OCI-LY1 (cell line): ENCODE data around the gene SMPDL3A.

ENCODE experiments used
- EZH2 ChIP-seq: fragments of 200-600 bp; sonication (generic), shearing (Covaris generic); IDR thresholded peaks from 2 replicates; pipeline ENCODE4 v1.8.0; 2017; ENCODE audit warnings: borderline replicate concordance, mixed run types, mild to moderate bottlenecking, antibody characterized with exemption, low read length, moderate library complexity, mixed read lengths
- TF ChIP-seq, protein P1 (sequence below): fragments of 200-600 bp; sonication (generic), shearing (Covaris generic); IDR thresholded peaks from 2 replicates; pipeline ENCODE4 v1.5.1; 2017; ENCODE audit warnings: mild to moderate bottlenecking, antibody characterized with exemption, low read length, moderate library complexity, mixed read lengths

DNA sequence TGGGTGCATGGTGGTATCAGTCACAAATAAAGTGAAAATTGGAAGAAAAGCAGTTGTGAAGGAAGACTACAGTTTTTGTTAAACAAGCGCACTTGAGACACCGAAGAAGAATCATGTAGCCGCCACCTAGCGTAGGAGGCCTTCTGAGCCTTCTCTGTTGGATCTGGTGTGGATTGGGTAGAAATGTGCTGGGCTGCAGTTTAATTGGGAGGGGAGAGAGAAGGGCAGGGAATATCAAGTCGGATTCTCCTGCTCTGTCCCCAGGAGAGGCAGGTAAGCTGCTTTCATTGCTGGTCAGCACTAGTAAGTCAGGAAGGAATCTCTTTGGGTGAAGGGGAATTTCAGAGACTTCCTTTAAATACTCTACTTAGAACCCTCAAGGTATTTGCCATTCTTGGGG is 10.8 kb upstream of the SMPDL3A start:
- TF ChIP-seq, protein P1, sequence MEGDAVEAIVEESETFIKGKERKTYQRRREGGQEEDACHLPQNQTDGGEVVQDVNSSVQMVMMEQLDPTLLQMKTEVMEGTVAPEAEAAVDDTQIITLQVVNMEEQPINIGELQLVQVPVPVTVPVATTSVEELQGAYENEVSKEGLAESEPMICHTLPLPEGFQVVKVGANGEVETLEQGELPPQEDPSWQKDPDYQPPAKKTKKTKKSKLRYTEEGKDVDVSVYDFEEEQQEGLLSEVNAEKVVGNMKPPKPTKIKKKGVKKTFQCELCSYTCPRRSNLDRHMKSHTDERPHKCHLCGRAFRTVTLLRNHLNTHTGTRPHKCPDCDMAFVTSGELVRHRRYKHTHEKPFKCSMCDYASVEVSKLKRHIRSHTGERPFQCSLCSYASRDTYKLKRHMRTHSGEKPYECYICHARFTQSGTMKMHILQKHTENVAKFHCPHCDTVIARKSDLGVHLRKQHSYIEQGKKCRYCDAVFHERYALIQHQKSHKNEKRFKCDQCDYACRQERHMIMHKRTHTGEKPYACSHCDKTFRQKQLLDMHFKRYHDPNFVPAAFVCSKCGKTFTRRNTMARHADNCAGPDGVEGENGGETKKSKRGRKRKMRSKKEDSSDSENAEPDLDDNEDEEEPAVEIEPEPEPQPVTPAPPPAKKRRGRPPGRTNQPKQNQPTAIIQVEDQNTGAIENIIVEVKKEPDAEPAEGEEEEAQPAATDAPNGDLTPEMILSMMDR: no peak
- no peak for TF ChIP-seq EZH2
